HL-60 (cell line): ENCODE measurements around the gene PLA2G4C.
A peak's percentile ranks its signal among the peaks of the same experiment; 100 is the strongest.

Source experiments
- DNase-seq, 2 experiments: peaks; one replicate each; pipeline ENCODE4 v3.0.0-alpha.2; 2010 to 2020; ENCODE audit warnings: low read depth in 1 of 2, low spot score in 1 of 2
- H3K27ac ChIP-seq: fragments of 250-450 bp; sonication (Bioruptor Pico); replicated peaks from 2 replicates; pipeline ENCODE4 v1.5.1; 2020; ENCODE audit warnings: mild to moderate bottlenecking, moderate library complexity
- H3K27me3 ChIP-seq: fragments of 250-450 bp; sonication (Bioruptor Pico); 2 replicates; pipeline ENCODE4 v1.5.1; 2021; ENCODE audit warnings: mild to moderate bottlenecking, moderate library complexity; ENCODE audit not compliant: insufficient read depth, poor library complexity, severe bottlenecking
- H3K4me3 ChIP-seq: replicated peaks from 2 replicates; pipeline ENCODE4 v1.5.1; 2011; ENCODE audit warnings: mild to moderate bottlenecking, control low read depth, low read length; ENCODE audit not compliant: insufficient read depth
- CTCF ChIP-seq: IDR thresholded peaks from one replicate; pipeline ENCODE4 v1.5.1; 2011; ENCODE audit warnings: low read length, control low read depth, inconsistent platforms; ENCODE audit not compliant: insufficient read depth
- GABPA ChIP-seq: IDR thresholded peaks from 2 replicates; pipeline ENCODE4 v1.6.1; 2012; ENCODE audit warnings: low read depth
- POLR2AphosphoS5 ChIP-seq: IDR thresholded peaks from 2 replicates; pipeline ENCODE4 v1.6.1; 2012; ENCODE audit warnings: low read depth
- SPI1 ChIP-seq: IDR thresholded peaks from 2 replicates; pipeline ENCODE4 v1.6.1; 2012; ENCODE audit warnings: low read depth, mild to moderate bottlenecking, borderline replicate concordance
- long read RNA-seq: library from polyadenylated mRNA; unstranded; transcript quantifications from one replicate; pipeline ENCODE4 v2.0.0, GENCODE V29; 2020
- TF ChIP-seq, protein P1 (sequence below): IDR thresholded peaks from 2 replicates; pipeline ENCODE4 v1.6.1; 2012; ENCODE audit warnings: low read depth; ENCODE audit not compliant: insufficient replicate concordance

Gene PLA2G4C
- long read RNA-seq = 0 reads

DNA sequence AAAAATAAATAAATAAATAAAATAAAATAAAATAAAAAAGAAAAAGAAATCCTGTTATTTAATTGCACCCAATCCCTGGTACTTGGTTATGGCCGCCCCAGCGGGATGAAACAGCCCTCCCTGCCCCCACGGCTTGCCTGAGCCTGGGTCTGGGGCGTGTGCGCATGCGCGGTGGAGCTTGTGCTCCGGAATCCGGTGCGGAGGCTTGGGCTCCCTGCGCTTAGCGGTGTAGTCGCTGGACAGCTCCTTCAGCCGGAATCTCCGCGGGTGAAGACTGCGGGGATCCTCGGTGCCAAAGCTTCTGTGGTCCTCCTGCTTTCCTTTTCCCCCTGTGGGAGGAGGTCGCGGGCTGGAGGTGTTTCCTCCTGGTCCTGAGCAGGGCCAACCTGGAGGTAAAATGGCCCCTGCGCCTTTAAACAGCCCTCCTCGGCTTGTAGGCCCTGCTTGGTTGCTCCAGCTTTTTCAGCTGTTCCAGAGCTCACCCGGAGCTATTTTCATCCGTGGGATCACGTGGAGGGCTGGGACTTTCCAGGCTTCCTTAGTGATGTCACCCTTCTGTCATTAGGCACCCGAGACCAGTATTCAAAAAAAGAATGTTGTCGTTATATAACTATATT is at the start of gene PLA2G4C:
PLA2G4C (minus strand) TSS at position 468 of the 617 bp plus-strand sequence. CDS start 4,288 bp downstream, outside the sequence.
- TF ChIP-seq, protein P1, sequence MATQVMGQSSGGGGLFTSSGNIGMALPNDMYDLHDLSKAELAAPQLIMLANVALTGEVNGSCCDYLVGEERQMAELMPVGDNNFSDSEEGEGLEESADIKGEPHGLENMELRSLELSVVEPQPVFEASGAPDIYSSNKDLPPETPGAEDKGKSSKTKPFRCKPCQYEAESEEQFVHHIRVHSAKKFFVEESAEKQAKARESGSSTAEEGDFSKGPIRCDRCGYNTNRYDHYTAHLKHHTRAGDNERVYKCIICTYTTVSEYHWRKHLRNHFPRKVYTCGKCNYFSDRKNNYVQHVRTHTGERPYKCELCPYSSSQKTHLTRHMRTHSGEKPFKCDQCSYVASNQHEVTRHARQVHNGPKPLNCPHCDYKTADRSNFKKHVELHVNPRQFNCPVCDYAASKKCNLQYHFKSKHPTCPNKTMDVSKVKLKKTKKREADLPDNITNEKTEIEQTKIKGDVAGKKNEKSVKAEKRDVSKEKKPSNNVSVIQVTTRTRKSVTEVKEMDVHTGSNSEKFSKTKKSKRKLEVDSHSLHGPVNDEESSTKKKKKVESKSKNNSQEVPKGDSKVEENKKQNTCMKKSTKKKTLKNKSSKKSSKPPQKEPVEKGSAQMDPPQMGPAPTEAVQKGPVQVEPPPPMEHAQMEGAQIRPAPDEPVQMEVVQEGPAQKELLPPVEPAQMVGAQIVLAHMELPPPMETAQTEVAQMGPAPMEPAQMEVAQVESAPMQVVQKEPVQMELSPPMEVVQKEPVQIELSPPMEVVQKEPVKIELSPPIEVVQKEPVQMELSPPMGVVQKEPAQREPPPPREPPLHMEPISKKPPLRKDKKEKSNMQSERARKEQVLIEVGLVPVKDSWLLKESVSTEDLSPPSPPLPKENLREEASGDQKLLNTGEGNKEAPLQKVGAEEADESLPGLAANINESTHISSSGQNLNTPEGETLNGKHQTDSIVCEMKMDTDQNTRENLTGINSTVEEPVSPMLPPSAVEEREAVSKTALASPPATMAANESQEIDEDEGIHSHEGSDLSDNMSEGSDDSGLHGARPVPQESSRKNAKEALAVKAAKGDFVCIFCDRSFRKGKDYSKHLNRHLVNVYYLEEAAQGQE = peak; percentile 94
- TF ChIP-seq CTCF = no peak
- H3K27me3 ChIP-seq = no peaks in the 10 kb centered on the region
- peak within 1 kb of the TSS; percentile 57 for H3K4me3 ChIP-seq
- H3K27ac ChIP-seq = no peak within 1 kb of the TSS
- DNase-seq = peak; percentile 50 to 76

- Histone ChIP-seq H3K27me3 (no peaks in the 10 kb centered on the region), H3K4me3 (no peak overlapping the region), H3K27ac (no peak overlapping the region)
- TF ChIP-seq, protein P1 = no peak
- no peak for TF ChIP-seq CTCF
- TF ChIP-seq POLR2AphosphoS5 = no peak
- TF ChIP-seq SPI1 = no peak
- TF ChIP-seq GABPA = no peak
- no peak for DNase-seq
Observed at GRCh38 chr19:48158210-48158790, 47.7 kb upstream of the PLA2G4C start.

DNA sequence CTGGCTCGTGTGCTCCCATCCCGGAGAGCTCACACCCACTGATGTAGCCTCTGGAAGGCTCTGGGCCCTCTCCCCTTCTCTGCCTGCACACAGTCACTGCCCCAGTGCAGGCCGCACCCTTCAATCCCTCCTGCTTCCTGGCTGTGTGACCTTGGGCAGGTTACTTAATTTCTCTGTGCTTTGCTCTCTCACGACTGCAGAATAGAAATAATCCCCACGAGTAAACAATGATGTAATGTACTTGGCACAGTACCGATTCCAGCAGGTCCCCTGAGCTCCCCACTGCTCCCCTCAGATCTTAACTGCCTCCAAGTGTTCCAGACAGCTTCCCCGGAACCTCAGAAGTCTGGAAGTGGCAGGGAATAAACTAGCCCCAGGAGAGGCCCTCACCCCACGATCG is 43.4 kb upstream of the PLA2G4C start:
- H3K27ac ChIP-seq = no peak overlapping the region
- H3K27me3 ChIP-seq = no peaks in the 10 kb centered on the region
- TF ChIP-seq CTCF (no peak), POLR2AphosphoS5 (no peak), GABPA (no peak), SPI1 (no peak)
- TF ChIP-seq, protein P1 = no peak
- DNase-seq = no peak
- no peak overlapping the region for H3K4me3 ChIP-seq
